ENCODE results near the gene SRGAP3.
"Not testable (repeated sequence)": the region's sequence is repeated elsewhere in the genome, so short reads cannot be mapped to it uniquely, and the experiment has no call there.

SRGAP3 gene

GRCh38 chr3:9087831-9088413 is 161.5 kb downstream of the SRGAP3 start:
- Histone ChIP-seq H3K27ac (ENCODE audit: extremely low read depth, low read depth, low read length) (no peak overlapping the region), H3K36me3 (ENCODE audit: control insufficient read depth in 2 of 2, insufficient read depth in 1 of 2, low read length in 2 of 2) (no peaks in the 10 kb centered on the region), H3K4me1 (ENCODE audit: control insufficient read depth, insufficient read depth, low read length) (peaks cover 8% of the 10 kb centered on the region), H3K4me3 (ENCODE audit: low read depth, low read length) (no peak overlapping the region), H3K9me3 (ENCODE audit: control insufficient read depth, insufficient read depth, low read depth, low read length) (no peaks in the 10 kb centered on the region)
- CTCF ChIA-PET: interaction anchor here (1.2 kb wide), 1 partner anchor 100 kb away, joined by 4 read pairs; no protein-coding TSS in a partner anchor
- POLR2A ChIA-PET: no interaction called here
- no peak for TF ChIP-seq ZSCAN30 (tag by site-specific recombination; IDR thresholded peaks at IDR 0.05)
- TF ChIP-seq ZNF791 (tag by site-specific recombination; IDR thresholded peaks at IDR 0.05): no peak
- TF ChIP-seq EGR2 (tag by site-specific recombination; IDR thresholded peaks at IDR 0.05; ENCODE audit: low read depth): no peak
- TF ChIP-seq ZNF223 (tag by site-specific recombination; IDR thresholded peaks at IDR 0.05): no peak
- TF ChIP-seq TRIM28 (IDR thresholded peaks at IDR 0.05; ENCODE audit: borderline replicate concordance, low read length): no peak
- no peak for TF ChIP-seq ZBTB26 (tag by site-specific recombination; optimal IDR thresholded peaks at IDR 0.05)
- TF ChIP-seq OSR2 (tag by site-specific recombination; IDR thresholded peaks at IDR 0.05): no peak
- no peak for TF ChIP-seq MYNN (tag by site-specific recombination; IDR thresholded peaks at IDR 0.05; ENCODE audit: borderline replicate concordance)
- TF ChIP-seq ZEB2 (tag by site-specific recombination; IDR thresholded peaks at IDR 0.05): no peak
- TF ChIP-seq ZNF843 (tag by site-specific recombination; IDR thresholded peaks at IDR 0.05): no peak
- no peak for TF ChIP-seq ZNF23 (tag by site-specific recombination; IDR thresholded peaks at IDR 0.05; ENCODE audit: borderline replicate concordance)
- no peak for TF ChIP-seq ZNF175 (tag by site-specific recombination; IDR thresholded peaks at IDR 0.05)
- TF ChIP-seq, protein P1, sequence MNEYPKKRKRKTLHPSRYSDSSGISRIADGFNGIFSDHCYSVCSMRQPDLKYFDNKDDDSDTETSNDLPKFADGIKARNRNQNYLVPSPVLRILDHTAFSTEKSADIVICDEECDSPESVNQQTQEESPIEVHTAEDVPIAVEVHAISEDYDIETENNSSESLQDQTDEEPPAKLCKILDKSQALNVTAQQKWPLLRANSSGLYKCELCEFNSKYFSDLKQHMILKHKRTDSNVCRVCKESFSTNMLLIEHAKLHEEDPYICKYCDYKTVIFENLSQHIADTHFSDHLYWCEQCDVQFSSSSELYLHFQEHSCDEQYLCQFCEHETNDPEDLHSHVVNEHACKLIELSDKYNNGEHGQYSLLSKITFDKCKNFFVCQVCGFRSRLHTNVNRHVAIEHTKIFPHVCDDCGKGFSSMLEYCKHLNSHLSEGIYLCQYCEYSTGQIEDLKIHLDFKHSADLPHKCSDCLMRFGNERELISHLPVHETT (tag by site-specific recombination; IDR thresholded peaks at IDR 0.05): no peak

DNA sequence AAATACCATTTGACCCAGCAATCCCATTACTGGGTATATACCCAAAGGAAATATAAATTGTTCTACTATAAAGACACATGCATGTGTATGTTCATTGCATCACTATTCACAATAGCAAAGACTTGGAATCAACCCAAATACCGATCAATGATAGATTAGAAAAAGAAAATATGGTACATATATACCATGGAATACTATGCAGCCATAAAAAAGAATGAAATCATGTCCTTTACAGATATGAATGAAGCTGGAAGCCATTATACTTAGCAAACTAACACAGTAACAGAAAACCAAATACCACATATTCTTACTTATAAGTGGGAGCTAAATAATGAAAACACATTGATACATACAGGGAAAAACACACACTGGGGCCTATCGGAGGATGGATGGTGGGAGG is 164.0 kb downstream of the SRGAP3 start:
- CTCF ChIA-PET: interaction anchor here (0.6 kb wide), 1 partner anchor 219 kb away, joined by 3 read pairs; no protein-coding TSS in a partner anchor
- H3K4me1 ChIP-seq (ENCODE audit: control insufficient read depth, insufficient read depth, low read length); H3K27ac ChIP-seq (ENCODE audit: extremely low read depth, low read depth, low read length); POLR2A ChIA-PET; H3K36me3 ChIP-seq (ENCODE audit: control insufficient read depth in 2 of 2, insufficient read depth in 1 of 2, low read length in 2 of 2); H3K9me3 ChIP-seq (ENCODE audit: control insufficient read depth, insufficient read depth, low read depth, low read length); H3K4me3 ChIP-seq (ENCODE audit: low read depth, low read length): not testable (repeated sequence)
- peak; percentile 77; the same call in 1 of the 2 replicates for TF ChIP-seq ZNF580 (tag by site-specific recombination; IDR thresholded peaks at IDR 0.05)
- TF ChIP-seq ZNF146 (tag by site-specific recombination; IDR thresholded peaks at IDR 0.05): peak; percentile 95

DNA sequence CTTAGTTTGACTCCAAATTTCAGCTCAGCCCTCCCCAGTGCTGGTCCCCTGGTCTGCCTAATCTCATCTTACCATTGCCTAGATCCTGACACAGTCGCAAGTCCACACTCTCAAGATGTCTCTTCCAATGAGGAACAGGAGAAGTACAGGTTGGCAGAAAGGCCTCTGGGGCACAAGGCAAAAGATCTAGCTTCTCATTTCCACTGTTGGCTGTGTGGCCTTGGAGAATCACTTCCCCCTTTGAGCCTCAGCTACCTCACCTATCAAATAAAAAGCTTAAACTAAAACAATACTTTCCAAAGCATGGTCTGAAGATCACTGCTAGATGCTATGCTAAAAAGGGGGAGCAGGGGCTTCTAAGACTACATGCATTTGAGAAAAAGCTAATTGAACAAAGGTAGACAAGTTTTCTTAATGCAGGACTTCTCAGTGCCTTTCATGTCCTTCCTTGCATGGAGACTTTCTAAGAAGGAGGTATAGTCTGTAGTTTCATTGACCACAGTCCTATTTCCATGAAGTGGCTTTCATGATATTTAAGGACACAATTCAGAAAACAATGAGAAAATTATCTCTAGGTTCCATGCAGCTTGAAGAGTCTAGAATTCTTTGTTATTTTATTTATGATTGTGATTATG is 168.1 kb downstream of the SRGAP3 start:
- Histone ChIP-seq H3K4me1 (ENCODE audit: control insufficient read depth, insufficient read depth, low read length) (no peaks in the 10 kb centered on the region), H3K36me3 (ENCODE audit: control insufficient read depth in 2 of 2, insufficient read depth in 1 of 2, low read length in 2 of 2) (no peaks in the 10 kb centered on the region), H3K4me3 (ENCODE audit: low read depth, low read length) (no peak overlapping the region), H3K27ac (ENCODE audit: extremely low read depth, low read depth, low read length) (no peak overlapping the region), H3K9me3 (ENCODE audit: control insufficient read depth, insufficient read depth, low read depth, low read length) (no peaks in the 10 kb centered on the region)
- POLR2A ChIA-PET: interaction anchor here (0.6 kb wide), 1 partner anchor 813 kb away, joined by 8 read pairs; no protein-coding TSS in a partner anchor
- CTCF ChIA-PET: interaction anchor here (0.6 to 3.6 kb wide), 4 partner anchors 10 to 221 kb away, joined by 3 to 15 read pairs (median 5); no protein-coding TSS in a partner anchor
- peak; percentile 68; the same call in 1 of the 2 replicates for TF ChIP-seq ZNF239 (tag by site-specific recombination; IDR thresholded peaks at IDR 0.05)
- no peak for TF ChIP-seq ZNF514 (tag by site-specific recombination; IDR thresholded peaks at IDR 0.05)
- TF ChIP-seq OVOL3 (tag by site-specific recombination; IDR thresholded peaks at IDR 0.05): no peak
